Measurements from ENCODE around the gene C12orf76. TPM values are rescaled to one million over a fixed set of nuclear protein-coding genes. Genes with fewer than 3 reads are reported as not detected.

Gene C12orf76
- total RNA-seq, 1 donor = 47.4 TPM

DNA sequence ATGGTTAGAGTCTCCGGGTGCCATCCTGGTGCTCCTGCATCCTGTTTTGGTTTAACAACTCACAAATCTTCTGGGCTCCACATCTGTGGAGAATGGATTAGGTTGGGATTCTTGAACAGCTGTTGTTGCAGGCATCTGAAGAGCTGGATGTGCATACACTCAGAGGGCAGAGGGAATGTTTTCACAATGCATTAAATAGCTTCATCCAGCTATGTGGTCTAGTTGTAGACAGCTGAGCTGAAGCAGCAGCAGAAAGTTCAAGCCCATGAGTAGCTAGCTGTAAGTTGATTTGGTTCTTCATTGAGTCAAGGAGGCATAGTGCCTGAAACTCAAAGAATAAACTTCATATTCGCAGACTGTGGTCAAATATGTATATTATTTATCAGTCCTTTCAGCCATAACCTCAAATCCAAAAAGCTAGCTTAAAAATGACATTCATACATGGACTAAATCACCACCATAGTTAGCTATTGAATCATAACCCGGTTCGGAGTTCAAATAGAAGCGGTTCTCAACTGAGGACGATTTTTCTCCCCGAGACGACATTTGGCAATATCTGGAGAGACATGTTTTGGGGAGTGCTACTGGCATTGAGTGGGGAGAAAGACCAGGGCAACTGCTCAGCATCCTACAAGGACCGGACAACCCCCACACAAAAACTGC, 50.0 kb downstream of the C12orf76 start:
- DNase-seq (ENCODE audit: low read depth in 2 of 3, low spot score in 2 of 3) = no peak

DNA sequence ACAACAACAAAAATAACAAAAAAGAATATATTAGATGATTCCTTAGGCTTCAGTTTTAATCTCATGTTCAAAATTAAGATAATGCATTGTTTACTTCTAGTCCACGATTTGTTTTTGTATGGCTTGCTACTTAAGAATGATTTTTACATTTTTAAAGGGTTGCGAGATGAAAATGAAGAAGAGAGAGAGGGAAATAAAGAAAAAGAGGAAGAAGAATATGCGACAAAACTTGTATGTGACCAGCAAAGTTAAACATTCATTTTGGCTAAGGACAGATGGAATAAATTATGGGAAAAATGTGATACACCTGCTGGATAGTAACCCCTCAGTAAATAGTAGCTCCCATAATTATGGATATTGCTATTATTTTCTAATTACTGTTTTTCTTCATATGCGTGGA, 50.9 kb downstream of the C12orf76 start:
- no peak for DNase-seq (ENCODE audit: low read depth in 2 of 3, low spot score in 2 of 3)

- no peak for DNase-seq (ENCODE audit: low read depth in 2 of 3, low spot score in 2 of 3)
These were observed 51.9 kb downstream of the C12orf76 start for GRCh38 chr12:109996483-109996853.

GRCh38 chr12:109995686-109996482, 52.4 kb downstream of the C12orf76 start, which contains the start of gene GIT2:
Gene GIT2 (minus strand): TSS chr12:109996368. CDS start chr12:109996224, 144 bp downstream.
- peak; percentile 87 to 97 (median 96) for DNase-seq (ENCODE audit: low read depth in 2 of 3, low spot score in 2 of 3)

- no peak for DNase-seq (ENCODE audit: low read depth in 2 of 3, low spot score in 2 of 3)
These were observed 53.0 kb downstream of the C12orf76 start for GRCh38 chr12:109995361-109995685.

GRCh38 chr12:109994401-109995175, 53.7 kb downstream of the C12orf76 start:
- peak in 2 of 3 donors; percentile 46 to 47 for DNase-seq (ENCODE audit: low read depth in 2 of 3, low spot score in 2 of 3)

- no peak for DNase-seq (ENCODE audit: low read depth in 2 of 3, low spot score in 2 of 3)
These were observed 55.2 kb downstream of the C12orf76 start for GRCh38 chr12:109993091-109993490.

DNA sequence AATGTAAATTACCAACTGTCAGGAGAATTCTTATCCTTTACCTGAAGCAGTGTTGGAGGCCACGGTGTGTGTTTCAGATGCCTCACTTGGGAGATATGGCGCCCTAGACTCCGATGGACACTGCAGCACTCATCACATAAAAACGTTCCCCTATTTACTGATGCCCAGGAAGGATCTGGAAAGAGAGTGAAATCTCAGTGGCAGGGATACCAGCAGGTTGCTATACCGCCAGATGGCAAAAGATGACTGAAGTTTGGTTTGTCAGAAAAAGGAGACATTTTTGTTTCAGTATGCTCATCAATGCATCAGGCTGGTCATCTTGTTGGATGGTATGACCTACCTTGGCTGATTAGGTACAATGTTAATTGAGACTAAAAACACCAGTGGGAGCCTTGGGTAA, 56.7 kb downstream of the C12orf76 start:
- DNase-seq (ENCODE audit: low read depth in 2 of 3, low spot score in 2 of 3) = no peak

Small RNA genes lying within 50 kb of the gene (small RNA-seq; reads per million reads assigned to genes)
- gene AC007546.2 = not detected

Other genes with a start within 250 kb of the C12orf76 start
- gene TRPV4, start 215.1 kb downstream of the C12orf76 start, total RNA-seq = not detected
- 19.7 TPM for gene GLTP, start 168.0 kb downstream of the C12orf76 start, total RNA-seq
- gene TCHP, start 148.2 kb downstream of the C12orf76 start, total RNA-seq = 12.1 TPM
- gene GIT2, start 52.2 kb downstream of the C12orf76 start, total RNA-seq = 88.3 TPM
- 99.9 TPM for gene ANKRD13A, start 49.1 kb downstream of the C12orf76 start, total RNA-seq
- 2.7 TPM for gene IFT81, start 75.8 kb upstream of the C12orf76 start, total RNA-seq
- gene ATP2A2, start 232.7 kb upstream of the C12orf76 start, total RNA-seq = 87.3 TPM

Measured in hematopoietic multipotent progenitor cell (in vitro differentiated cells).